HCT116 (cell line): Measurements from ENCODE around the gene HOXD10. TPM values are rescaled to one million over a fixed set of nuclear protein-coding genes. Genes with fewer than 3 reads are reported as not detected.

Source experiments
- ATAC-seq: fragments of 200-7000 bp; cut with Tn5 transposase; 2 replicates; pipeline ENCODE4 v1.9.1; 2020; ENCODE audit warnings: mild to moderate bottlenecking, moderate library complexity
- BruUV-seq: library from RNA; stranded (reverse); fragments of 400-500 nt; replicated peaks from 2 replicates; lab custom pipeline; 2021; lab: Mats Ljungman, UMichigan
- CTCF ChIA-PET: fragments of 300-600 bp; sonication (Branson Sonifier 250); formaldehyde crosslinking; loops from one replicate; lab custom pipeline; 2021; ENCODE audit warnings: antibody characterized with exemption; lab: Charles Lee
- POLR2A ChIA-PET: fragments of 300-600, 350-600 bp; sonication (Branson Sonifier 250); formaldehyde crosslinking; loops from one replicate; lab custom pipeline; 2021; ENCODE audit warnings: antibody characterized with exemption; lab: Charles Lee
- RAD21 ChIA-PET, 2 experiments: fragments of 300-600 bp; sonication (Branson Sonifier 250); formaldehyde crosslinking; loops; one replicate each; lab custom pipeline; 2023; ENCODE audit warnings: low total read pairs in 2 of 2; ENCODE audit not compliant: uncharacterized antibody in 2 of 2, unreplicated experiment in 2 of 2, low non-redundant PET in 1 of 2; lab: Charles Lee
- DNase-seq: peaks from one replicate; pipeline ENCODE4 v3.0.0-alpha.2; 2010; ENCODE audit warnings: low read depth, low spot score
- H2AFZ ChIP-seq: fragments of 200-600 bp; shearing (Covaris generic), sonication (generic); 2 replicates; pipeline ENCODE4 v1.6.1; 2017; ENCODE audit warnings: low read depth, mixed run types, mixed read lengths, antibody characterized with exemption, low read length; ENCODE audit not compliant: poor library complexity, severe bottlenecking
- H3K27ac ChIP-seq: 2 replicates; pipeline ENCODE4 v1.5.1; 2012; ENCODE audit warnings: low read depth, low read length
- H3K27me3 ChIP-seq: fragments of 200-600 bp; sonication (generic); 2 replicates; pipeline ENCODE4 v1.6.1; 2016; ENCODE audit warnings: mixed run types, low read length, mixed read lengths; ENCODE audit not compliant: insufficient read depth
- H3K36me3 ChIP-seq, 2 experiments: fragments of 200-500 bp in 1 of 2; fragments of 200-600 bp in 1 of 2; sonication (Bioruptor generic) in 1 of 2; sonication (generic) in 1 of 2; 2 replicates each; pipeline versions ENCODE4 v1.5.1 to v1.6.1; 2014 to 2016; ENCODE audit warnings: low read length in 2 of 2, inconsistent platforms in 1 of 2, mixed read lengths in 1 of 2, mixed run types in 1 of 2; ENCODE audit not compliant: insufficient read depth in 2 of 2, control insufficient read depth in 1 of 2
- H3K4me1 ChIP-seq, 2 experiments: fragments of 200-600 bp in 1 of 2; sonication (generic) in 1 of 2; 2 replicates each; pipeline versions ENCODE4 v1.5.1 to v1.6.1; 2012 to 2017; ENCODE audit warnings: low read length in 2 of 2, inconsistent platforms in 1 of 2, mild to moderate bottlenecking in 1 of 2, mixed read lengths in 1 of 2, mixed run types in 1 of 2, moderate library complexity in 1 of 2; ENCODE audit not compliant: insufficient read depth in 2 of 2, control insufficient read depth in 1 of 2
- H3K4me2 ChIP-seq: fragments of 200-600 bp; sonication (generic); 2 replicates; pipeline ENCODE4 v1.6.1; 2017; ENCODE audit warnings: mixed run types, low read length, mixed read lengths
- H3K4me3 ChIP-seq, 2 experiments: fragments of 200-600 bp in 1 of 2; sonication (generic) in 1 of 2; replicated peaks in 1 of 2; 2 replicates each; pipeline ENCODE4 v1.5.1; 2011 to 2016; ENCODE audit warnings: low read length in 2 of 2, control low read depth in 1 of 2, low read depth in 1 of 2, mild to moderate bottlenecking in 1 of 2, mixed read lengths in 1 of 2, mixed run types in 1 of 2
- H3K79me2 ChIP-seq: fragments of 200-600 bp; sonication (generic); 2 replicates; pipeline ENCODE4 v1.6.1; 2017; ENCODE audit warnings: mild to moderate bottlenecking, mixed run types, low read length, moderate library complexity, mixed read lengths; ENCODE audit not compliant: insufficient read depth
- H3K9ac ChIP-seq: fragments of 200-600 bp; sonication (generic); 2 replicates; pipeline ENCODE4 v1.6.1; 2016; ENCODE audit warnings: low read length, mixed read lengths
- H3K9me2 ChIP-seq: fragments of 200-600 bp; sonication (generic), shearing (Covaris generic); 2 replicates; pipeline ENCODE4 v1.6.1; 2017; ENCODE audit warnings: mixed run types, mild to moderate bottlenecking, moderate library complexity; ENCODE audit not compliant: insufficient read depth
- H3K9me3 ChIP-seq, 2 experiments: fragments of 200-500 bp in 1 of 2; fragments of 200-600 bp in 1 of 2; sonication (Bioruptor generic) in 1 of 2; sonication (generic) in 1 of 2; 2 replicates each; pipeline ENCODE4 v1.6.1; 2014 to 2017; ENCODE audit warnings: low read length in 2 of 2, mixed read lengths in 2 of 2, inconsistent platforms in 1 of 2, low read depth in 1 of 2, mild to moderate bottlenecking in 1 of 2, mixed run types in 1 of 2, moderate library complexity in 1 of 2; ENCODE audit not compliant: control insufficient read depth in 1 of 2, insufficient read depth in 1 of 2
- H4K20me1 ChIP-seq: fragments of 200-600 bp; sonication (generic), shearing (Covaris generic); 2 replicates; pipeline ENCODE4 v1.6.1; 2017; ENCODE audit warnings: mixed run types, mild to moderate bottlenecking, moderate library complexity; ENCODE audit not compliant: insufficient read depth
- ELF1 ChIP-seq: IDR thresholded peaks from 2 replicates; pipeline ENCODE4 v1.6.1; 2012; ENCODE audit warnings: low read depth, borderline replicate concordance
- YY1 ChIP-seq: IDR thresholded peaks from 2 replicates; pipeline ENCODE4 v1.6.1; 2011; ENCODE audit warnings: low read length, low read depth, moderate library complexity, mild to moderate bottlenecking; ENCODE audit not compliant: insufficient replicate concordance; ENCODE audit errors: extremely low read depth
- intact Hi-C: fragments of 100-400 bp; cut with micrococcal nuclease; formaldehyde crosslinking; loops from 2 replicates; pipeline ENCODE4 v1.10.0; 2022
- total RNA-seq: library from RNA; stranded (reverse); gene quantifications from one replicate; pipeline ENCODE4 v1.2.1, GENCODE V29; 2021; ENCODE audit not compliant: unreplicated experiment
- TF ChIP-seq, protein P1 (sequence below): IDR thresholded peaks from 2 replicates; pipeline ENCODE4 v1.6.1; 2012; ENCODE audit warnings: low read depth

Gene HOXD10
- total RNA-seq, 1 experiment from 2014 or later, result not detected

DNA sequence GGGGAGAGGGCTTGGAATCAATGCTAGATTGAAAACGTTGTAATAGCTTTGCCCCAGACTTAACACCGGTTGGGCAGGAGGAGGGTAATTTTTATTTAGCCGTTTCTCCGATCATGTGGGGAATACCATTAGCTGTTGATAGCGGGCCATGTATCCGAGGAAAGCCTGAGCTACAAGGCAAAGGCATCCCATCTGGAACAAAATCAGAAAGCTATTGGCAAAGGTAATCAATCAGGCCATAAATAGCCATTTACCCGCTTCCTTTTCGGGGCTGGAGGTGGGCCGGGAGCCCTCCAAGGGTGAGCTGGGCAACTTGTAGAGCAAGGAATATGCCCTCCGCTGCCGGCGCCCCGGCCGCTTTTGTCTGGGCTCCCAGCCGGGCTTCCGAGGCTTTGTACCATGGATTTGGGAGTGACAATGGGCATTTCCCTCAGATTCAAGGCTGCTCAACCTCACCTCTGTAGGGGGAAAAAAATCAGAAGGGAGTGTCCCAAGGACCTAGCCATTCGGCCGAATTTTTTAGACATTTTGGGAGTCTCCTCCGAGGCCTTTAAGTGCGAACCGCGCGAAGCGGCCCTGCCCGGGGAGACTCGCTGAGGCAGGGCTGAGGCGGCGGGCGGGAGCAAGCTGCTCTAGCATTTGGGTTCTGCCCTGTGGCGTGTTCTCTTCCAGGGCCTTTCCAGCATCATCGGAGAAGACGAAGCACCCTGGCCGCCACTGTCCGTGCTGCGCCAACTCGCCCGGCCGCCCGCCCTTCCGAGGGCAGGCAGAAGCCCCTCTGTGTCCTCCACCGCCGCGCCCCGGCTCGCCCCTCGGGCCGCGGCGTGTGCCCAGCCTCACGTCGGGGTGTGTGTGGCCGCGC, 4.8 kb downstream of the HOXD10 start (continued):
- TF ChIP-seq, protein P1, sequence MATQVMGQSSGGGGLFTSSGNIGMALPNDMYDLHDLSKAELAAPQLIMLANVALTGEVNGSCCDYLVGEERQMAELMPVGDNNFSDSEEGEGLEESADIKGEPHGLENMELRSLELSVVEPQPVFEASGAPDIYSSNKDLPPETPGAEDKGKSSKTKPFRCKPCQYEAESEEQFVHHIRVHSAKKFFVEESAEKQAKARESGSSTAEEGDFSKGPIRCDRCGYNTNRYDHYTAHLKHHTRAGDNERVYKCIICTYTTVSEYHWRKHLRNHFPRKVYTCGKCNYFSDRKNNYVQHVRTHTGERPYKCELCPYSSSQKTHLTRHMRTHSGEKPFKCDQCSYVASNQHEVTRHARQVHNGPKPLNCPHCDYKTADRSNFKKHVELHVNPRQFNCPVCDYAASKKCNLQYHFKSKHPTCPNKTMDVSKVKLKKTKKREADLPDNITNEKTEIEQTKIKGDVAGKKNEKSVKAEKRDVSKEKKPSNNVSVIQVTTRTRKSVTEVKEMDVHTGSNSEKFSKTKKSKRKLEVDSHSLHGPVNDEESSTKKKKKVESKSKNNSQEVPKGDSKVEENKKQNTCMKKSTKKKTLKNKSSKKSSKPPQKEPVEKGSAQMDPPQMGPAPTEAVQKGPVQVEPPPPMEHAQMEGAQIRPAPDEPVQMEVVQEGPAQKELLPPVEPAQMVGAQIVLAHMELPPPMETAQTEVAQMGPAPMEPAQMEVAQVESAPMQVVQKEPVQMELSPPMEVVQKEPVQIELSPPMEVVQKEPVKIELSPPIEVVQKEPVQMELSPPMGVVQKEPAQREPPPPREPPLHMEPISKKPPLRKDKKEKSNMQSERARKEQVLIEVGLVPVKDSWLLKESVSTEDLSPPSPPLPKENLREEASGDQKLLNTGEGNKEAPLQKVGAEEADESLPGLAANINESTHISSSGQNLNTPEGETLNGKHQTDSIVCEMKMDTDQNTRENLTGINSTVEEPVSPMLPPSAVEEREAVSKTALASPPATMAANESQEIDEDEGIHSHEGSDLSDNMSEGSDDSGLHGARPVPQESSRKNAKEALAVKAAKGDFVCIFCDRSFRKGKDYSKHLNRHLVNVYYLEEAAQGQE, result no peak

GRCh38 chr2:176122052-176122682, 5.6 kb downstream of the HOXD10 start:
- TF ChIP-seq ELF1 (no peak), YY1 (no peak)
- H3K4me3 ChIP-seq, result no peak overlapping the region
- DNase-seq (no peak), ATAC-seq (no peak)
- ChIA-PET RAD21 (no interaction called here), CTCF (no interaction called here), POLR2A (interaction anchor here (0.7 kb wide), 1 partner anchor 24 kb away, joined by 3 read pairs; no protein-coding TSS in a partner anchor)
- BruUV-seq, result no TSS peak
- H3K27ac ChIP-seq, result no peak overlapping the region
- no peaks in the 10 kb centered on the region for H3K36me3 ChIP-seq
- H3K4me1 ChIP-seq, result peaks cover 0 to 5% of the 10 kb centered on the region in 2 experiments; a peak in 1 of 4 replicates
- H3K9ac ChIP-seq, result no peak overlapping the region
- H2AFZ ChIP-seq, result no peak overlapping the region
- H4K20me1 ChIP-seq, result no peaks in the 10 kb centered on the region
- no peak overlapping the region for H3K4me2 ChIP-seq
- H3K27me3 ChIP-seq, result no peaks in the 10 kb centered on the region
- H3K79me2 ChIP-seq, result no peaks in the 10 kb centered on the region
- no peaks in the 10 kb centered on the region for H3K9me3 ChIP-seq
- intact Hi-C loops, result no loop called here
- H3K9me2 ChIP-seq, result no peaks in the 10 kb centered on the region
